ENCODE measurements around the gene CCL17. TPM values are rescaled to one million over a fixed set of nuclear protein-coding genes. Genes with fewer than 3 reads are reported as not detected.
"Not testable (repeated sequence)": the region's sequence is repeated elsewhere in the genome, so short reads cannot be mapped to it uniquely, and the experiment has no call there.

CCL17 gene
- total RNA-seq, 1 donor from 2014 or later = not detected

GRCh38 chr16:57374067-57374534 is 30.5 kb upstream of the CCL17 start:
- H3K9me3 Mint-ChIP-seq (ENCODE audit: low read depth) = no peaks in the 10 kb centered on the region
- H3K27me3 Mint-ChIP-seq = no peaks in the 10 kb centered on the region
- H3K4me1 Mint-ChIP-seq (ENCODE audit: low read depth) = peaks cover 18% of the 10 kb centered on the region
- no peaks in the 10 kb centered on the region for H3K36me3 Mint-ChIP-seq (ENCODE audit: insufficient read depth)
- no peak for DNase-seq (ENCODE audit: low spot score, unreplicated experiment)
- H3K4me3 Mint-ChIP-seq (ENCODE audit: low read depth) = no peak overlapping the region
- TF ChIP-seq CTCF (IDR thresholded peaks at IDR 0.05; ENCODE audit: unreplicated experiment) = no peak
- H3K27ac Mint-ChIP-seq = no peak overlapping the region

- not testable (repeated sequence) for DNase-seq (ENCODE audit: low spot score, unreplicated experiment); H3K9me3 Mint-ChIP-seq (ENCODE audit: low read depth); H3K27ac Mint-ChIP-seq; H3K27me3 Mint-ChIP-seq; H3K4me3 Mint-ChIP-seq (ENCODE audit: low read depth); H3K36me3 Mint-ChIP-seq (ENCODE audit: insufficient read depth)
- H3K4me1 Mint-ChIP-seq (ENCODE audit: low read depth) = peaks cover 18% of the 10 kb centered on the region
These were observed 29.6 kb upstream of the CCL17 start for GRCh38 chr16:57374925-57375465.

- H3K27me3 Mint-ChIP-seq = no peaks in the 10 kb centered on the region
- H3K9me3 Mint-ChIP-seq (ENCODE audit: low read depth) = no peaks in the 10 kb centered on the region
- TF ChIP-seq CTCF (IDR thresholded peaks at IDR 0.05; ENCODE audit: unreplicated experiment) = no peak
- H3K27ac Mint-ChIP-seq = no peak overlapping the region
- no peak for DNase-seq (ENCODE audit: low spot score, unreplicated experiment)
- H3K4me1 Mint-ChIP-seq (ENCODE audit: low read depth) = peaks cover 18% of the 10 kb centered on the region
- H3K4me3 Mint-ChIP-seq (ENCODE audit: low read depth) = no peak overlapping the region
- H3K36me3 Mint-ChIP-seq (ENCODE audit: insufficient read depth) = no peaks in the 10 kb centered on the region
These were observed 28.2 kb upstream of the CCL17 start for GRCh38 chr16:57376313-57376818.

GRCh38 chr16:57377080-57377841 is 27.3 kb upstream of the CCL17 start:
- no peaks in the 10 kb centered on the region for H3K9me3 Mint-ChIP-seq (ENCODE audit: low read depth)
- no peak for TF ChIP-seq CTCF (IDR thresholded peaks at IDR 0.05; ENCODE audit: unreplicated experiment)
- no peaks in the 10 kb centered on the region for H3K27me3 Mint-ChIP-seq
- no peak for DNase-seq (ENCODE audit: low spot score, unreplicated experiment)
- no peak overlapping the region for H3K4me3 Mint-ChIP-seq (ENCODE audit: low read depth)
- H3K27ac Mint-ChIP-seq = no peak overlapping the region
- no peaks in the 10 kb centered on the region for H3K36me3 Mint-ChIP-seq (ENCODE audit: insufficient read depth)
- peaks cover 18% of the 10 kb centered on the region for H3K4me1 Mint-ChIP-seq (ENCODE audit: low read depth)

GRCh38 chr16:57379579-57379978 is 25.0 kb upstream of the CCL17 start:
- no peak for DNase-seq (ENCODE audit: low spot score, unreplicated experiment)
- Mint-ChIP-seq H3K36me3 (ENCODE audit: insufficient read depth) (no peaks in the 10 kb centered on the region), H3K27me3 (no peaks in the 10 kb centered on the region), H3K27ac (no peak overlapping the region), H3K4me3 (ENCODE audit: low read depth) (no peak overlapping the region), H3K4me1 (ENCODE audit: low read depth) (peaks cover 8% of the 10 kb centered on the region), H3K9me3 (ENCODE audit: low read depth) (no peaks in the 10 kb centered on the region)
- TF ChIP-seq CTCF (IDR thresholded peaks at IDR 0.05; ENCODE audit: unreplicated experiment) = no peak
